ENCODE measurements around the gene AGPAT3.
A peak's percentile ranks its signal among the peaks of the same experiment; 100 is the strongest.

Gene AGPAT3

GRCh38 chr21:43911935-43912487 lies 47.0 kb downstream of the AGPAT3 start:
- no peak overlapping the region for H3K4me3 ChIP-seq
- peaks cover 0 to 12% (median 4%) of the 10 kb centered on the region in 4 donors for H3K4me1 ChIP-seq
- DNase-seq: peak in 1 of 2 donors; percentile 48
- H3K36me3 ChIP-seq: peaks cover 0 to 5% (median 0%) of the 10 kb centered on the region in 3 donors
- intact Hi-C loops (cut with DNase I; ENCODE audit: low total_unique reads): no loop called here
- no peak overlapping the region for H3K27ac ChIP-seq
- TF ChIP-seq, protein P1, sequence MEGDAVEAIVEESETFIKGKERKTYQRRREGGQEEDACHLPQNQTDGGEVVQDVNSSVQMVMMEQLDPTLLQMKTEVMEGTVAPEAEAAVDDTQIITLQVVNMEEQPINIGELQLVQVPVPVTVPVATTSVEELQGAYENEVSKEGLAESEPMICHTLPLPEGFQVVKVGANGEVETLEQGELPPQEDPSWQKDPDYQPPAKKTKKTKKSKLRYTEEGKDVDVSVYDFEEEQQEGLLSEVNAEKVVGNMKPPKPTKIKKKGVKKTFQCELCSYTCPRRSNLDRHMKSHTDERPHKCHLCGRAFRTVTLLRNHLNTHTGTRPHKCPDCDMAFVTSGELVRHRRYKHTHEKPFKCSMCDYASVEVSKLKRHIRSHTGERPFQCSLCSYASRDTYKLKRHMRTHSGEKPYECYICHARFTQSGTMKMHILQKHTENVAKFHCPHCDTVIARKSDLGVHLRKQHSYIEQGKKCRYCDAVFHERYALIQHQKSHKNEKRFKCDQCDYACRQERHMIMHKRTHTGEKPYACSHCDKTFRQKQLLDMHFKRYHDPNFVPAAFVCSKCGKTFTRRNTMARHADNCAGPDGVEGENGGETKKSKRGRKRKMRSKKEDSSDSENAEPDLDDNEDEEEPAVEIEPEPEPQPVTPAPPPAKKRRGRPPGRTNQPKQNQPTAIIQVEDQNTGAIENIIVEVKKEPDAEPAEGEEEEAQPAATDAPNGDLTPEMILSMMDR (IDR thresholded peaks at IDR 0.05): no peak
- H3K9me3 ChIP-seq: peaks cover 0 to 12% (median 4%) of the 10 kb centered on the region in 3 donors
- H3K27me3 ChIP-seq: no peaks in the 10 kb centered on the region

DNA sequence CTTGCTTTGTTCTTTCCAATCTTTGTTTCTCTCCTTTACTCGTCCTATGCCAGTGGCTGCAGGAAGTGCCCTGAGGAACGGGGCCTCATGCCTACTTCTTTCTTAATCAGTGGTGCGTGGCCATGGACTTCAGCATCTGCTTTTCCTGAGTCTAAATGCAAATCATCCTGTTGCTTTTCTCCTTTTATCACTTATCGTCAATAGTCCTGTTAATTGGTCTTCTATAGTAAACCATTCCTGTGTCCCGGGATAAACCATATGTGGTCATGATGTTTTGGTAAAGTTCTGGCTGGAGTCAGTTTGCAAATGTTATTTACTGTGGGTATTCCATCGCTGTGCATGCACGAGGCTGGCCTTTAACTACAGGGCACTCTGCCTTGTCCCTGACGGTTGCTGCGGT lies 47.5 kb downstream of the AGPAT3 start:
- Histone ChIP-seq H3K9me3 (peaks cover 0 to 12% (median 4%) of the 10 kb centered on the region in 3 donors), H3K27ac (no peak overlapping the region), H3K4me1 (peaks cover 0 to 12% (median 4%) of the 10 kb centered on the region in 4 donors), H3K36me3 (peaks cover 0 to 5% (median 0%) of the 10 kb centered on the region in 3 donors), H3K27me3 (no peaks in the 10 kb centered on the region), H3K4me3 (no peak overlapping the region)
- intact Hi-C loops (cut with DNase I; ENCODE audit: low total_unique reads): no loop called here
- TF ChIP-seq, protein P1 (IDR thresholded peaks at IDR 0.05): no peak
- DNase-seq: peak in 1 of 2 donors; percentile 3

- Histone ChIP-seq H3K4me3 (no peak overlapping the region), H3K9me3 (peaks cover 0 to 12% (median 4%) of the 10 kb centered on the region in 3 donors), H3K27me3 (no peaks in the 10 kb centered on the region), H3K4me1 (peaks cover 0 to 9% (median 4%) of the 10 kb centered on the region in 4 donors), H3K27ac (no peak overlapping the region), H3K36me3 (peaks cover 0 to 5% (median 0%) of the 10 kb centered on the region in 3 donors)
- peak in 1 of 2 donors; percentile 15 for DNase-seq
- TF ChIP-seq, protein P1 (IDR thresholded peaks at IDR 0.05): no peak
- intact Hi-C loops (cut with DNase I; ENCODE audit: low total_unique reads): no loop called here
Measured at GRCh38 chr21:43912910-43913309, 47.9 kb downstream of the AGPAT3 start.

GRCh38 chr21:43913928-43914327 lies 48.9 kb downstream of the AGPAT3 start:
- no peak overlapping the region for H3K4me3 ChIP-seq
- peak in 1 of 2 donors; percentile 48 for DNase-seq
- H3K9me3 ChIP-seq: peaks cover 0 to 12% (median 4%) of the 10 kb centered on the region in 3 donors
- TF ChIP-seq, protein P1 (IDR thresholded peaks at IDR 0.05): no peak
- peaks cover 0 to 9% (median 5%) of the 10 kb centered on the region in 4 donors for H3K4me1 ChIP-seq
- no peak overlapping the region for H3K27ac ChIP-seq
- H3K27me3 ChIP-seq: no peaks in the 10 kb centered on the region
- H3K36me3 ChIP-seq: peaks cover 0 to 5% (median 0%) of the 10 kb centered on the region in 3 donors
- intact Hi-C loops (cut with DNase I; ENCODE audit: low total_unique reads): no loop called here

DNA sequence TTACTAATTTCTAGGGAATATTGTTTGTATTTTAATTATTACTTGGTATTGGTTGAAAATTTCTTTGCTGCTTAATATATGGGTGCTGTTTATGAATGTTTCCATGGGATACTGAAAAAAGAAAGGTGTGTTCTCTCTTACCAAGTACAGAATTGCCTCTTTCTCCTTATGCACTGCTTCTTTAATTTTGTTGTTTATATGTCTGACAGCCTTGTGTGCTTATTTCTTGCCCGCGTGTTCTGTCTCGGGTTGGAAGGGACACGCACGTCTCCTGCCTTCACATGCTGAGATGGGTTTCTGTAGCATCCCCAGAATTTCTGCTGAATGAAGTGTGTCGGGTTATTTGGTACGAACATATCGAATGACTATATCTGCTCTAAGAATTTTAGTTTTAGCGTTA lies 51.1 kb downstream of the AGPAT3 start:
- H3K27ac ChIP-seq: no peak overlapping the region
- H3K36me3 ChIP-seq: peaks cover 0 to 5% (median 0%) of the 10 kb centered on the region in 3 donors
- no peak overlapping the region for H3K4me3 ChIP-seq
- intact Hi-C loops (cut with DNase I; ENCODE audit: low total_unique reads): no loop called here
- H3K4me1 ChIP-seq: peaks cover 0 to 9% (median 5%) of the 10 kb centered on the region in 4 donors
- TF ChIP-seq, protein P1 (IDR thresholded peaks at IDR 0.05): no peak
- peak in 1 of 2 donors; percentile 6 for DNase-seq
- H3K27me3 ChIP-seq: no peaks in the 10 kb centered on the region
- H3K9me3 ChIP-seq: peaks cover 0 to 12% (median 4%) of the 10 kb centered on the region in 3 donors
